Activated B cell treated with CpG ODN at 0.5 μM for 24 hours (primary cell): ENCODE measurements around the gene COL4A6. TPM values are rescaled to one million over a fixed set of nuclear protein-coding genes. Genes with fewer than 3 reads are reported as not detected.

Experiments
- ATAC-seq: fragments of 200-7000 bp; cut with Tn5 transposase; one replicate; pipeline ENCODE4 v1.10.0; 2021; ENCODE audit warnings: low read depth, mild to moderate bottlenecking, moderate library complexity
- CTCF ChIA-PET: fragments of 350-600 bp; sonication (Branson Sonifier 250); formaldehyde crosslinking; loops from one replicate; lab custom pipeline; 2021; ENCODE audit warnings: antibody characterized with exemption; lab: Charles Lee
- POLR2A ChIA-PET: fragments of 350-600 bp; sonication (Branson Sonifier 250); formaldehyde crosslinking; loops from one replicate; lab custom pipeline; 2021; ENCODE audit warnings: antibody characterized with exemption; lab: Charles Lee
- DNase-seq: peaks from one replicate; pipeline ENCODE4 v3.0.0; 2022
- H3K27ac Mint-ChIP-seq: one replicate; pipeline ENCODE4 v1.8.0; 2020; ENCODE audit warnings: mixed read lengths
- H3K27me3 Mint-ChIP-seq: one replicate; pipeline ENCODE4 v1.8.0; 2021; ENCODE audit warnings: mixed read lengths
- H3K36me3 Mint-ChIP-seq: one replicate; pipeline ENCODE4 v1.8.0; 2021; ENCODE audit warnings: low read depth, mixed read lengths
- H3K4me1 Mint-ChIP-seq: one replicate; pipeline ENCODE4 v1.8.0; 2021; ENCODE audit warnings: mixed read lengths
- H3K4me3 Mint-ChIP-seq: one replicate; pipeline ENCODE4 v1.8.0; 2020; ENCODE audit warnings: mild to moderate bottlenecking, mixed read lengths
- H3K9me3 Mint-ChIP-seq: one replicate; pipeline ENCODE4 v1.8.0; 2020; ENCODE audit warnings: mixed read lengths
- CTCF ChIP-seq: fragments of 200-600 bp; IDR thresholded peaks from one replicate; pipeline ENCODE4 v1.8.0; 2022; ENCODE audit warnings: antibody characterized with exemption, mild to moderate bottlenecking
- intact Hi-C: fragments of 100-400 bp; cut with micrococcal nuclease; formaldehyde crosslinking; loops from one replicate; pipeline ENCODE4 v1.15.1; 2024
- total RNA-seq: library from RNA; stranded (reverse); gene quantifications from 2 replicates; pipeline ENCODE4 v1.2.3, GENCODE V29; 2022

Gene COL4A6
- total RNA-seq, 1 donor from 2014 or later, result not detected

GRCh38 chrX:108217876-108218275 is 220.3 kb downstream of the COL4A6 start:
- Mint-ChIP-seq H3K9me3 (no peaks in the 10 kb centered on the region), H3K36me3 (no peaks in the 10 kb centered on the region), H3K27me3 (no peaks in the 10 kb centered on the region), H3K4me1 (no peaks in the 10 kb centered on the region), H3K4me3 (no peak overlapping the region), H3K27ac (no peak overlapping the region)
- intact Hi-C loops, result no loop called here
- ATAC-seq (no peak), DNase-seq (no peak)
- no peak for TF ChIP-seq CTCF
- CTCF ChIA-PET, result no interaction called here
- POLR2A ChIA-PET, result no interaction called here

GRCh38 chrX:108216919-108217571 is 221.2 kb downstream of the COL4A6 start:
- no peaks in the 10 kb centered on the region for H3K4me1 Mint-ChIP-seq
- no peak for TF ChIP-seq CTCF
- intact Hi-C loops, result no loop called here
- H3K27me3 Mint-ChIP-seq, result no peaks in the 10 kb centered on the region
- DNase-seq (no peak), ATAC-seq (no peak)
- H3K27ac Mint-ChIP-seq, result no peak overlapping the region
- ChIA-PET CTCF (interaction anchor here (1.1 kb wide), 1 partner anchor 8 kb away, joined by 8 read pairs; no protein-coding TSS in a partner anchor), POLR2A (no interaction called here)
- no peaks in the 10 kb centered on the region for H3K36me3 Mint-ChIP-seq
- H3K4me3 Mint-ChIP-seq, result no peak overlapping the region
- H3K9me3 Mint-ChIP-seq, result no peaks in the 10 kb centered on the region

GRCh38 chrX:108216405-108216804 is 221.8 kb downstream of the COL4A6 start:
- Mint-ChIP-seq H3K9me3 (no peaks in the 10 kb centered on the region), H3K27me3 (no peaks in the 10 kb centered on the region), H3K36me3 (no peaks in the 10 kb centered on the region), H3K4me1 (no peaks in the 10 kb centered on the region), H3K4me3 (no peak overlapping the region), H3K27ac (no peak overlapping the region)
- CTCF ChIA-PET, result interaction anchor here (1.1 kb wide), 1 partner anchor 8 kb away, joined by 8 read pairs; no protein-coding TSS in a partner anchor
- TF ChIP-seq CTCF, result no peak
- intact Hi-C loops, result no loop called here
- DNase-seq, result no peak
- POLR2A ChIA-PET, result no interaction called here
- no peak for ATAC-seq

- H3K27me3 Mint-ChIP-seq, result peaks cover 2% of the 10 kb centered on the region
- no peak for ATAC-seq
- intact Hi-C loops, result no loop called here
- ChIA-PET CTCF (no interaction called here), POLR2A (no interaction called here)
- DNase-seq, result no peak
- H3K4me1 Mint-ChIP-seq, result no peaks in the 10 kb centered on the region
- no peaks in the 10 kb centered on the region for H3K36me3 Mint-ChIP-seq
- no peak overlapping the region for H3K27ac Mint-ChIP-seq
- no peak for TF ChIP-seq CTCF
- no peak overlapping the region for H3K4me3 Mint-ChIP-seq
- no peaks in the 10 kb centered on the region for H3K9me3 Mint-ChIP-seq
These were observed 226.9 kb downstream of the COL4A6 start for GRCh38 chrX:108211301-108211700.

- ATAC-seq, result no peak
- peaks cover 4% of the 10 kb centered on the region for H3K27me3 Mint-ChIP-seq
- DNase-seq, result no peak
- no peak overlapping the region for H3K4me3 Mint-ChIP-seq
- no peak for TF ChIP-seq CTCF
- H3K9me3 Mint-ChIP-seq, result no peaks in the 10 kb centered on the region
- CTCF ChIA-PET, result no interaction called here
- H3K4me1 Mint-ChIP-seq, result no peaks in the 10 kb centered on the region
- H3K27ac Mint-ChIP-seq, result no peak overlapping the region
- POLR2A ChIA-PET, result no interaction called here
- intact Hi-C loops, result no loop called here
- no peaks in the 10 kb centered on the region for H3K36me3 Mint-ChIP-seq
These were observed 229.1 kb downstream of the COL4A6 start for GRCh38 chrX:108209006-108209554.
